HFFc6 (cell line): Measurements from ENCODE around the gene USH2A. TPM values are rescaled to one million over a fixed set of nuclear protein-coding genes. Genes with fewer than 3 reads are reported as not detected.
A peak's percentile ranks its signal among the peaks of the same experiment; 100 is the strongest.

Experiments
- DNase-seq: peaks from one replicate; pipeline ENCODE4 v3.0.0-alpha.2; 2018
- H3K27ac Mint-ChIP-seq: 2 replicates; pipeline ENCODE4 v1.8.0; 2020; ENCODE audit warnings: mild to moderate bottlenecking, mixed read lengths
- H3K27me3 Mint-ChIP-seq: 2 replicates; pipeline ENCODE4 v1.8.0; 2021; ENCODE audit warnings: mild to moderate bottlenecking, moderate library complexity, mixed read lengths; ENCODE audit not compliant: insufficient read depth
- H3K36me3 Mint-ChIP-seq: 2 replicates; pipeline ENCODE4 v1.8.0; 2021; ENCODE audit warnings: low read depth, mixed read lengths
- H3K4me1 Mint-ChIP-seq: 2 replicates; pipeline ENCODE4 v1.8.0; 2020; ENCODE audit warnings: low read depth, mixed read lengths
- H3K4me3 Mint-ChIP-seq: 2 replicates; pipeline ENCODE4 v1.8.0; 2020; ENCODE audit warnings: mild to moderate bottlenecking, moderate library complexity, mixed read lengths
- H3K9me3 Mint-ChIP-seq: 2 replicates; pipeline ENCODE4 v1.8.0; 2020; ENCODE audit warnings: mild to moderate bottlenecking, mixed read lengths
- CTCF ChIP-seq: fragments of 200-600 bp; sonication (generic); IDR thresholded peaks from 2 replicates; pipeline ENCODE4 v1.5.0; 2021; ENCODE audit warnings: antibody characterized with exemption, mild to moderate bottlenecking
- total RNA-seq, 6 experiments: library from RNA; stranded (reverse); fragmentation: NEBNext Ultra II Directional; extraction: Animal tissue kit (Norgen Biotek cat#: 25700); gene quantifications; 2 replicates in 1 of 6; 3 replicates in 5 of 6; pipeline ENCODE4 v1.2.3, GENCODE V29; 2021

USH2A gene
- total RNA-seq, 6 experiments from 2014 or later = 0.02 to 0.07 (median 0.04) TPM

- Mint-ChIP-seq H3K4me1 (peaks cover 15% of the 10 kb centered on the region), H3K4me3 (no peak overlapping the region), H3K9me3 (no peaks in the 10 kb centered on the region; the same call in 1 of the 2 replicates), H3K27me3 (no peaks in the 10 kb centered on the region; the same call in 1 of the 2 replicates), H3K36me3 (no peaks in the 10 kb centered on the region), H3K27ac (no peak overlapping the region)
- TF ChIP-seq CTCF = no peak
- no peak for DNase-seq
These were observed 92.0 kb downstream of the USH2A start for GRCh38 chr1:216331211-216331610.

- Mint-ChIP-seq H3K36me3 (no peaks in the 10 kb centered on the region), H3K27ac (no peak overlapping the region), H3K4me3 (no peak overlapping the region), H3K4me1 (peaks cover 15% of the 10 kb centered on the region), H3K27me3 (no peaks in the 10 kb centered on the region; the same call in 1 of the 2 replicates), H3K9me3 (no peaks in the 10 kb centered on the region; the same call in 1 of the 2 replicates)
- DNase-seq = no peak
- TF ChIP-seq CTCF = no peak
These were observed 93.0 kb downstream of the USH2A start for GRCh38 chr1:216330262-216330661.

- no peaks in the 10 kb centered on the region for H3K9me3 Mint-ChIP-seq
- H3K4me1 Mint-ChIP-seq = peaks cover 25% of the 10 kb centered on the region
- no peak for DNase-seq
- H3K27me3 Mint-ChIP-seq = no peaks in the 10 kb centered on the region; the same call in 1 of the 2 replicates
- no peak for TF ChIP-seq CTCF
- no peaks in the 10 kb centered on the region for H3K36me3 Mint-ChIP-seq
- H3K27ac Mint-ChIP-seq = no peak overlapping the region
- no peak overlapping the region for H3K4me3 Mint-ChIP-seq
These were observed 97.3 kb downstream of the USH2A start for GRCh38 chr1:216325946-216326345.

- TF ChIP-seq CTCF = no peak
- H3K4me1 Mint-ChIP-seq = peaks cover 19% of the 10 kb centered on the region
- no peaks in the 10 kb centered on the region; the same call in 1 of the 2 replicates for H3K27me3 Mint-ChIP-seq
- H3K9me3 Mint-ChIP-seq = no peaks in the 10 kb centered on the region
- no peak for DNase-seq
- no peak overlapping the region for H3K4me3 Mint-ChIP-seq
- no peak overlapping the region for H3K27ac Mint-ChIP-seq
- no peaks in the 10 kb centered on the region for H3K36me3 Mint-ChIP-seq
These were observed 97.9 kb downstream of the USH2A start for GRCh38 chr1:216325336-216325735.

- TF ChIP-seq CTCF = no peak
- Mint-ChIP-seq H3K9me3 (no peaks in the 10 kb centered on the region), H3K36me3 (no peaks in the 10 kb centered on the region), H3K4me3 (peak overlapping the region; percentile 83), H3K27me3 (no peaks in the 10 kb centered on the region), H3K27ac (no peak overlapping the region), H3K4me1 (peaks cover 10% of the 10 kb centered on the region)
- no peak for DNase-seq
These were observed 99.9 kb downstream of the USH2A start for GRCh38 chr1:216323344-216323743.
